ENCODE results near the gene USP1.

GRCh38 chr1:62450301-62450700 is 13.5 kb downstream of the USP1 start:
- TF ChIP-seq, protein P1, sequence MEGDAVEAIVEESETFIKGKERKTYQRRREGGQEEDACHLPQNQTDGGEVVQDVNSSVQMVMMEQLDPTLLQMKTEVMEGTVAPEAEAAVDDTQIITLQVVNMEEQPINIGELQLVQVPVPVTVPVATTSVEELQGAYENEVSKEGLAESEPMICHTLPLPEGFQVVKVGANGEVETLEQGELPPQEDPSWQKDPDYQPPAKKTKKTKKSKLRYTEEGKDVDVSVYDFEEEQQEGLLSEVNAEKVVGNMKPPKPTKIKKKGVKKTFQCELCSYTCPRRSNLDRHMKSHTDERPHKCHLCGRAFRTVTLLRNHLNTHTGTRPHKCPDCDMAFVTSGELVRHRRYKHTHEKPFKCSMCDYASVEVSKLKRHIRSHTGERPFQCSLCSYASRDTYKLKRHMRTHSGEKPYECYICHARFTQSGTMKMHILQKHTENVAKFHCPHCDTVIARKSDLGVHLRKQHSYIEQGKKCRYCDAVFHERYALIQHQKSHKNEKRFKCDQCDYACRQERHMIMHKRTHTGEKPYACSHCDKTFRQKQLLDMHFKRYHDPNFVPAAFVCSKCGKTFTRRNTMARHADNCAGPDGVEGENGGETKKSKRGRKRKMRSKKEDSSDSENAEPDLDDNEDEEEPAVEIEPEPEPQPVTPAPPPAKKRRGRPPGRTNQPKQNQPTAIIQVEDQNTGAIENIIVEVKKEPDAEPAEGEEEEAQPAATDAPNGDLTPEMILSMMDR (IDR thresholded peaks at IDR 0.05) = no peak
- TF ChIP-seq POLR2A (IDR thresholded peaks at IDR 0.05) = no peak
